ENCODE results near the gene WDR90.

- TF ChIP-seq CTCF (conservative IDR thresholded peaks at IDR 0.05) (no peak), EZH2 (IDR thresholded peaks at IDR 0.05; ENCODE audit: low read depth) (no peak)
Measured at GRCh38 chr16:695355-696089, 46.4 kb downstream of the WDR90 start.
